ENCODE measurements around the gene PC. TPM values are rescaled to one million over a fixed set of nuclear protein-coding genes. Genes with fewer than 3 reads are reported as not detected.
"Not testable (repeated sequence)": the region's sequence is repeated elsewhere in the genome, so short reads cannot be mapped to it uniquely, and the experiment has no call there.

PC gene
- polyA plus RNA-seq, 1 of the 3 experiments (the other 2 are of a cell fraction): 9.7 TPM

DNA sequence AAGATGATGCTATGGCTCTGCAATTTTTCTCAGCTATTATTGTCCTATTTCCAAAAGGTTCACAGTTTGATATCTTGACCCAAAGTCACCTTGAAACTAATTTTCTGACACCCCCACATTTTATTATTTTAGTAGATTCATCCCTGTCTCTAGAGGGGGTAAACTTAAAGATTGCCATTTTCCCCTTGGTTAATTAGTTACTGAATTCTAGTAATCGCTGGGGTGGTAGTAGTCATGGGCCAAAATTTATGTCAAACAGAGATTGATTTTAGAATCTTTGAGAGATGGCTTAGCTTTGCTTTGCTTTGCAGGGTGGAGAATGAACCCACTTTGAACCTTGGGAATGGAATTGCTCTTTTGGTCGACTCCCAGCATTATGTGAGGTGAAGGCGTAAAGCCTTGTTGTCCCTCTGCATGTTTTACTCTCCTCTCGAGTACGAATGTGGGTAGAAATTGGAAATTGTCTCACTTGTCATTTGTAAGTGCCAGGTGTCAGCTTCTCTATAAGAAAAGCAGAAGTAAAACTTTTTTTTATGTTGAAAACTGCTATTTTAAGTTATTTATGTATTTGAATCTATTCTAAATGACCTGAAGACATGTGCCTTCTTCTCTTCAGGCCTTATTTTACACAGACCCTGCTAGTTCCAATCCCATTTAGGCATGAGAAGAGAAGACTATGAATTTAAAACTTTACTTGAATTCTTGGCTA lies 157.3 kb downstream of the PC start:
- CTCF ChIA-PET: interaction anchor here (1.0 to 1.3 kb wide), 2 partner anchors 9 to 33 kb away, joined by 3 read pairs; no protein-coding TSS in a partner anchor
- Histone ChIP-seq H3K4me1 (ENCODE audit: control insufficient read depth in 1 of 2, insufficient read depth in 2 of 2, low read depth in 1 of 2, low read length in 1 of 2) (no peaks in the 10 kb centered on the region), H3K27me3 (ENCODE audit: insufficient read depth) (no peaks in the 10 kb centered on the region), H3K4me3 (ENCODE audit: low read depth in 2 of 2, low read length in 1 of 2) (no peak overlapping the region), H3K79me2 (ENCODE audit: insufficient read depth) (no peaks in the 10 kb centered on the region), H3K9ac (no peak overlapping the region), H3K4me2 (no peak overlapping the region), H3K9me2 (no peaks in the 10 kb centered on the region), H3K9me3 (no peaks in the 10 kb centered on the region), H4K20me1 (ENCODE audit: insufficient read depth) (no peaks in the 10 kb centered on the region), H3K36me3 (replicated peaks in 1 of 2; ENCODE audit: control insufficient read depth in 1 of 2, insufficient read depth in 2 of 2, low read length in 1 of 2) (peaks cover 0 to 2% of the 10 kb centered on the region in 2 experiments), H3F3A (replicated peaks; ENCODE audit: insufficient read depth) (no peaks in the 10 kb centered on the region), H3K27ac (ENCODE audit: low read depth in 2 of 2, low read length in 1 of 2) (no peak overlapping the region), H2AFZ (ENCODE audit: low read depth) (no peak overlapping the region)
- no peak for TF ChIP-seq POLR2AphosphoS5 (IDR thresholded peaks at IDR 0.05; ENCODE audit: low read depth, low read length)
- no peak for TF ChIP-seq NRF1 (IDR thresholded peaks at IDR 0.05; ENCODE audit: low read depth, low read length)
- no peak for TF ChIP-seq YY1 (IDR thresholded peaks at IDR 0.05; ENCODE audit: low read depth)
- no peak for TF ChIP-seq EP300 (IDR thresholded peaks at IDR 0.05; ENCODE audit: borderline replicate concordance in 1 of 2, low read depth in 1 of 2, low read length in 1 of 2)
- TF ChIP-seq RCOR1 (IDR thresholded peaks at IDR 0.05; ENCODE audit: low read length): no peak
- DNase-seq: no peak
- POLR2A ChIA-PET: no interaction called here
- WGBS (ENCODE audit: low lambda C conversion rate): 89% methylated on average over 5 of the region's 5 CpGs

DNA sequence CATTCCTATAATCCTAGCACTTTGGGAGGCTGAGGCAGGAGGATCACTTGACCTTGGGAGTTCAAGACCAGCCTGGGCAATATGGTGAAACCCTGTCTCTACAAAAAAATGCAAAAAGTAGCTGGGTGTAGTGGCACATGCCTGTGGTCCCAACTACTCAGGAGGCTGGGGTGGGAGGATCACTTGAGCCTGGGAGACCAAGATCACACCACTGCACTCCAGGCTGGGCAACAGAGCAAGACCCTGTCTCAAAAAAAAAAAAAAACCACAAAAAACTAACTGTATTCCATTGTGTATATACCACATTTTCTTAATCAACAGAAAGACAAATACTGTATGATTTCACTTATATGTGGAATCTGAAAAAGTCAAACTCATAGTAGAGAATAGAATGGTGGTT lies 158.4 kb downstream of the PC start:
- H3K4me1 ChIP-seq (ENCODE audit: control insufficient read depth in 1 of 2, insufficient read depth in 2 of 2, low read depth in 1 of 2, low read length in 1 of 2); H2AFZ ChIP-seq (ENCODE audit: low read depth); H3K27ac ChIP-seq (ENCODE audit: low read depth in 2 of 2, low read length in 1 of 2); H3K4me2 ChIP-seq; H3K4me3 ChIP-seq (ENCODE audit: low read depth in 2 of 2, low read length in 1 of 2); H4K20me1 ChIP-seq (ENCODE audit: insufficient read depth); DNase-seq; H3K27me3 ChIP-seq (ENCODE audit: insufficient read depth); H3K9me2 ChIP-seq; H3K9ac ChIP-seq; H3K79me2 ChIP-seq (ENCODE audit: insufficient read depth); H3F3A ChIP-seq (replicated peaks; ENCODE audit: insufficient read depth); H3K36me3 ChIP-seq (replicated peaks in 1 of 2; ENCODE audit: control insufficient read depth in 1 of 2, insufficient read depth in 2 of 2, low read length in 1 of 2); H3K9me3 ChIP-seq; POLR2A ChIA-PET: not testable (repeated sequence)
- CTCF ChIA-PET: interaction anchor here (1.3 kb wide), 1 partner anchor 10 kb away, joined by 3 read pairs; no protein-coding TSS in a partner anchor

Small RNAs within 50 kb of the gene (small RNA-seq; reads per million reads assigned to genes)
- gene MIR3163 (0 to 1.6 (median 0) reads per million in 7 experiments), gene RNU7-23P (0 reads per million in 7 experiments)

Other genes starting within 250 kb of the PC start
- gene SPTBN2, start 229.2 kb downstream of the PC start, polyA plus RNA-seq (2012; rRNA removed): 16.2 and 19.7 TPM in 2 replicates
- gene RCE1, start 114.9 kb downstream of the PC start, polyA plus RNA-seq (2012; rRNA removed): 25.0 and 25.4 TPM in 2 replicates
- gene LRFN4, start 101.3 kb downstream of the PC start, polyA plus RNA-seq (2012; rRNA removed): 15.9 and 25.4 TPM in 2 replicates
- gene C11orf86, start 16.9 kb upstream of the PC start, polyA plus RNA-seq (2012; rRNA removed): 0.06 and 0.08 TPM in 2 replicates
- 0.52 and 0.61 TPM in 2 replicates for gene SYT12, start 64.8 kb upstream of the PC start, polyA plus RNA-seq (2012; rRNA removed)
- 0.06 TPM in 1 of 2 replicates, not detected in the other for gene RHOD, start 98.5 kb upstream of the PC start, polyA plus RNA-seq (2012; rRNA removed)
- gene KDM2A, start 160.9 kb upstream of the PC start, polyA plus RNA-seq (2012; rRNA removed): 28.4 and 30.8 TPM in 2 replicates

Data from SK-N-SH (cell line).